SU-DHL-6 (cell line): ENCODE data around the gene PAFAH1B1.

Experiments
- EZH2phosphoT487 ChIP-seq: fragments of 200-600 bp; sonication (generic), shearing (Covaris generic); conservative IDR thresholded peaks from 2 replicates; pipeline ENCODE4 v1.6.1; 2018; ENCODE audit warnings: mild to moderate bottlenecking, antibody characterized with exemption, low read length, moderate library complexity, mixed read lengths
- TF ChIP-seq, protein P1 (sequence below): fragments of 200-600 bp; sonication (generic); IDR thresholded peaks from one replicate; pipeline ENCODE4 v1.5.1; 2017; ENCODE audit warnings: antibody characterized with exemption, mild to moderate bottlenecking, low read length, moderate library complexity; ENCODE audit not compliant: insufficient read depth, poor library complexity, severe bottlenecking

DNA sequence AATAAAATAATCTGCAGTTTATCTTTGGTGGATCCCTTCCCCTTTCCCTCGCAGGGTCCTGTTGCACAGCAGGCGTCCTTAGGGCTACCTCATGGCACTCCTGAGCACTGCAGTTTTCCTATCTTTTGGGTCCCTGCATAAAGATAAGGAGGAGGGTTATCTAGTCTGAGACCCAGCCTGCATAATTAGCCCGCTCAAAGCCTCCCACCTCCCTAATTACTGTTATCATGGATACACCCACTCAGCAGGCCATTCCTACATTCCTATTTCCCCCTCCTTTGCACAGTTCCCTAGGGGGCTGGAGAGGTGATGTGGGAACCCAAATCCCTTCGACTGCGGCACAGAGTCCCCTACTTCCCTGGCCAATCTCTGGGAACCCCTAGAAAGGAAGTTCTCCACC lies 123.2 kb downstream of the PAFAH1B1 start:
- TF ChIP-seq, protein P1, sequence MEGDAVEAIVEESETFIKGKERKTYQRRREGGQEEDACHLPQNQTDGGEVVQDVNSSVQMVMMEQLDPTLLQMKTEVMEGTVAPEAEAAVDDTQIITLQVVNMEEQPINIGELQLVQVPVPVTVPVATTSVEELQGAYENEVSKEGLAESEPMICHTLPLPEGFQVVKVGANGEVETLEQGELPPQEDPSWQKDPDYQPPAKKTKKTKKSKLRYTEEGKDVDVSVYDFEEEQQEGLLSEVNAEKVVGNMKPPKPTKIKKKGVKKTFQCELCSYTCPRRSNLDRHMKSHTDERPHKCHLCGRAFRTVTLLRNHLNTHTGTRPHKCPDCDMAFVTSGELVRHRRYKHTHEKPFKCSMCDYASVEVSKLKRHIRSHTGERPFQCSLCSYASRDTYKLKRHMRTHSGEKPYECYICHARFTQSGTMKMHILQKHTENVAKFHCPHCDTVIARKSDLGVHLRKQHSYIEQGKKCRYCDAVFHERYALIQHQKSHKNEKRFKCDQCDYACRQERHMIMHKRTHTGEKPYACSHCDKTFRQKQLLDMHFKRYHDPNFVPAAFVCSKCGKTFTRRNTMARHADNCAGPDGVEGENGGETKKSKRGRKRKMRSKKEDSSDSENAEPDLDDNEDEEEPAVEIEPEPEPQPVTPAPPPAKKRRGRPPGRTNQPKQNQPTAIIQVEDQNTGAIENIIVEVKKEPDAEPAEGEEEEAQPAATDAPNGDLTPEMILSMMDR, result no peak
- no peak for TF ChIP-seq EZH2phosphoT487
